G401 (cell line): ENCODE measurements around the gene AVPR2. TPM values are rescaled to one million over a fixed set of nuclear protein-coding genes. Genes with fewer than 3 reads are reported as not detected.

Experiments used
- DNase-seq: peaks from one replicate; pipeline ENCODE4 v3.0.0-alpha.2; 2015; ENCODE audit warnings: low spot score
- in situ Hi-C: cut with HindIII; loops from 2 replicates; pipeline ENCODE4 v1.10.0; 2016; ENCODE audit warnings: low sequenced_read_pairs, mixed read lengths
- total RNA-seq: library from RNA; depleted of rRNA; stranded (reverse); fragments of >200 nt; shearing (Covaris generic); gene quantifications from 2 replicates; pipeline ENCODE4 v1.2.3, GENCODE V29; 2014

Gene AVPR2
- total RNA-seq, 1 experiment from 2014 or later, result not detected

DNA sequence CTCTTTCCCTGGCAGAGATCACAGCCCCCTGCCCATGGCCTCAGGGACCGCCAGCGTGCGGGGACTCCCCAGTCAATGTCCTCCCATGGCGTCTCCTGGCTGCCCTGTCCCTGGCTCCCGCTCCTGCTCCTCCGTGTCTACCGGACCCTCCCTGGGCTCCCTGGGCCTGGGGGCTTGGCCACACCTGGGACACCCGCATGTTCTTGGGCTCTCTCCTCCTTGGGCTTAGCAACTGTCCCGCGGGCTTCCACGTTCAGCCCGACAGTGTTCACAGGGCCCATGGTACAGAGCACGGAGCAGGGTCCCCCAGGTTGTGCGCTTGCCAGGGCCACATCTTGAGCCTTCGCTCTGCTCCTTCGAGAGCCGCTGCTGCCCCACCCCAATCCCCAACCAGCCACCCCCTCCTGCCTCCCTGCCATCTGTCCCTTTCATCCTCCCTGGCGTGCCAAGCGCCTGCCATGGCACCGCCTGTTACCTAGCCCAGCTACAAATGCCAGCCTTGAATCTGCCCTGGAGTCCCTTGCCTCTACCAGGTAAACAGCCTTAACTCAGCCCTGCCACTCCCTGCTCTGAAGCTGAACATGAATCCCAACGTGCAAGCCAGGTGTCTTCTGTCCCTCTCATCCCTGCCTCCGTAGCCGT lies 3.9 kb downstream of the AVPR2 start:
- in situ Hi-C loops, result no loop called here

GRCh38 chrX:153909024-153909979 lies 4.8 kb downstream of the AVPR2 start:
- peak; percentile 78 for DNase-seq
- in situ Hi-C loops, result no loop called here

More for the DNA sequence above, 3.9 kb downstream of the AVPR2 start:
- peak; percentile 85 for DNase-seq

DNA sequence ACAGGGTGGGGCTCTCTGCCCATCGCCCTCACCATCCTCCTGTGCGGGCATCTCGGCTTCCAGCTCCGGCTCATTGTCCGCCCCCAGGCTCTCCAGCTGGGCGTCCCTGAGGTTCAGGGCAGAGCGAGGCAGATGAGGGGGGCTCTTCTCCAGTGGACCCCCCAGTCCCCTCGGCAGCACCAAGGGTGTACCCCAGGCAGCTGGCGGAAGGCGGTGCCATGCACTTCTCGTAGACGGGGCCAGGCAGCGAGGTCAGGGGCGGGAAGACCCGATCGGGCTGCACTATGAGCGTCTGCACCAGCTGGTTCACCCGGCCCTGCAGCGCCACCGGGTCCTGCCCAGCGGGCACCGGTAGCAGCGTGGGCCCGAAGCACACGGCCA lies 5.5 kb downstream of the AVPR2 start:
- in situ Hi-C loops, result no loop called here

DNA sequence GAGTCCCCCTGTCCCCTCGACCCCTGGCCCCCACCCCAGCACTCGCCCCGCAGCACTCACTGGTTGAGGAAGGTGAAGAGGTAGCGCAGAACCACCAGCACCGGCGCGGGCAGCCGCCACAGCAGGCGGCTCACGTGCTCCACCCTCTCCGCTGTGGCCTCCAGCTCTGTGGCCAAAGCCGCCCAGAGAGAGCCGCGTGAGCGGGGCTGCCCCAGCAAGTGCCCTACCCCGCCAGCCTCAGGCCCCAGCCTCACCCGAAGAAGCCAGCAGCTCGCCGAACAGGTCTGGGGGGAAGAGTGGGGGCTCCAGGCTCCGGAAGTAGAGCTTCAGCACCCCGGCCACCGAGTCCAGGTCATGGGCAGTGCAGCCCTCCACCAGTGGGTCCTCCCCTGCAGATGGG lies 6.0 kb downstream of the AVPR2 start:
- in situ Hi-C loops, result no loop called here
- no peak for DNase-seq

More for the DNA sequence above, 5.5 kb downstream of the AVPR2 start:
- no peak for DNase-seq

DNA sequence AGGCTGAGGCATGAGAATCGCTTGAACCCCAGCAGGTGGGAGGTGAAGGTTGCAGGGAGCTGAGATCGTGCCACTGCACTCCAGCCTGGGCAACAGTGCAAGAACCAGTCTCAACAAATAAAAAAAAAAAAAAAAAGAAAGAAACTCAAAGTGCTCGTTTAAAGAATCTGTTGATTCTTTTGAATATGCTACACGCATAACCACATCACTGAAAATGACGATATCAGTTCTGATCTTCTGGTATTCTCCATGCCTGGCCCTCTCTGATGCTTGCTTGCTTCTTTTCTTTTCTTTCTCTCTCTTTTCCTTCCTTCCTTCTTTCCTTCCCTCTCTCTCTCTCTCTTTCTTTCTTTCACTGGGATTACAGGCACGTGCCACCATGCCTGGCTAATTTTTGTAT lies 7.3 kb downstream of the AVPR2 start:
- in situ Hi-C loops, result no loop called here
- no peak for DNase-seq

DNA sequence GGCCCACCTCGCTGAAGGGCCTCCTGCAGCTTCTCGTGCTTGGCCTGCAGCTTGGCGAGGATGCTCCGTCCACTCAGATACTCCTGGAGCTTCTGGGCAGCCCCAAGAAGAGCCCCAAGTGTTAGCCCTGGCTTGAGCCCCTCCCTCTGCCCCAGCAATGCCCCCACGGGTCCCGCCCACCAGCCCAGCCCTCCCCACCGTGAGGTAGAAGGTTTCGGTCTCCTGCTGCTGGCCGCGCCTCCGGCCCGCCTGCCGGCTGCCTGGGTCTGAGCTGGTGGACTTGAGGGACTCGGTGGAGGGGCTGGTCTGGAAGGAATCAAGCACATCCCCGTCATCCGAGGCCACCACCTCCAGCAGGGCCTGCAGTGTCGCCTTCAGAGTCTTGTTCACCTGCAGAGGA lies 8.7 kb downstream of the AVPR2 start:
- no peak for DNase-seq
- in situ Hi-C loops, result no loop called here

DNA sequence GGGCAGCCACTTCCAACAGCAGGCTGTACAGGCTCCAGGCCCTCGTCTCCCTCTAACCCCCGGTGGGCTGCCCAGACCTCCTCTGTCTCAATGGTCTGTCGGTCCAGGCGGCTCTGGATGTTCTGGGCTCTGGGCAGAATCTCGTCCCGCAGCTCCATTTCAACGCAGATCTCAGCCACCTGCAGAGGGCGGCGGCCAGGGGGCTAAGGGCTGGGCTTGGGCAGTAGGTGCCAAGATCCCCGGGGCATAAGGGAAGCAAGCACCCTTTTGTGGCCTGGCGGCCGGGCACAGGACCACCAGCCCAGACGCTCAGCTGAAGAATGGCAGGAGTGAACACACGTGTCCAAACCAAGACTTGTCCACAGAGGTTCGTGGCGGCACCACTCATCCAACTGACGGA lies 9.2 kb downstream of the AVPR2 start:
- no peak for DNase-seq
- in situ Hi-C loops, result no loop called here

GRCh38 chrX:153917869-153918268 lies 13.4 kb downstream of the AVPR2 start:
- in situ Hi-C loops, result no loop called here
- no peak for DNase-seq

DNA sequence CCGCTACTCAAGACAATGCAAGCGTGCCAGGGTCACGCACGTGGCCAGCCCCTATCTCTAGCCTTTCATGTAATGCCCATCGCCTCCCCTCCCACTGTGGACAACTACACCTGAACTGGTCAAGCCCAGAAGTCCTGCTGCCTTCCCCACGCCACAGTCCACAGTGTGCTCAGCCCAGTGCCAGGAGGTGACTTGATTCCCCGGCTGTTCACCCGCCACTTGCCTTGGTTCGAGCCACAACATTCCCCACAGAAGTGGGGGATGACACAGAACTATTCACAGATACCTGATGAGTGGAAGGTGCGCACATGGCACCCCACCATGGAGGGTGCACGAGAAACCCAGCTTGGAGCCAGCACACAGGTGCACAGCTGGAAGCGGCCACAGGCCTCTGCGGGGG lies 14.8 kb downstream of the AVPR2 start:
- in situ Hi-C loops, result no loop called here
- DNase-seq, result no peak

- no peak for DNase-seq
- in situ Hi-C loops, result no loop called here
Measured at GRCh38 chrX:153920546-153920945, 16.1 kb downstream of the AVPR2 start.

DNA sequence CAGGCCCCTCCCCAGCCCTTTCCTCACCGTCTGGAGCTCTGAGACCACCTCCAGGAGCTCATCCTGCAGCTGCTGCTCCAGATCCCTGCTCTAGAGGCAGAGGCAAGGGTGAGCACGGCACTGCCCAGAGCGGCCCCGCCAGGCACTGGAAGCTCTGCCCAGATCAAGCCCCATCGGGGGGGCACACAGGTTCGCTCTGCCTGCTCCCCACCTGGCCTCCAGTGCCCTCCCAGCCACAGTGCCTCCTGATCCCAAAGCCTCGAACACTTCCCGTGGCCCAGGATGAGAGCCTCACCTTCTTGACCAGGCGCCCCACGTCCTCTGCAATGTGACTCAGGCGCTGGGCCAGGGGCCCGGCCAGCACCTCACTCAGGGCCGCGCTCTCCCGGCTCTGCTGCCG lies 16.6 kb downstream of the AVPR2 start:
- in situ Hi-C loops, result no loop called here
- no peak for DNase-seq

DNA sequence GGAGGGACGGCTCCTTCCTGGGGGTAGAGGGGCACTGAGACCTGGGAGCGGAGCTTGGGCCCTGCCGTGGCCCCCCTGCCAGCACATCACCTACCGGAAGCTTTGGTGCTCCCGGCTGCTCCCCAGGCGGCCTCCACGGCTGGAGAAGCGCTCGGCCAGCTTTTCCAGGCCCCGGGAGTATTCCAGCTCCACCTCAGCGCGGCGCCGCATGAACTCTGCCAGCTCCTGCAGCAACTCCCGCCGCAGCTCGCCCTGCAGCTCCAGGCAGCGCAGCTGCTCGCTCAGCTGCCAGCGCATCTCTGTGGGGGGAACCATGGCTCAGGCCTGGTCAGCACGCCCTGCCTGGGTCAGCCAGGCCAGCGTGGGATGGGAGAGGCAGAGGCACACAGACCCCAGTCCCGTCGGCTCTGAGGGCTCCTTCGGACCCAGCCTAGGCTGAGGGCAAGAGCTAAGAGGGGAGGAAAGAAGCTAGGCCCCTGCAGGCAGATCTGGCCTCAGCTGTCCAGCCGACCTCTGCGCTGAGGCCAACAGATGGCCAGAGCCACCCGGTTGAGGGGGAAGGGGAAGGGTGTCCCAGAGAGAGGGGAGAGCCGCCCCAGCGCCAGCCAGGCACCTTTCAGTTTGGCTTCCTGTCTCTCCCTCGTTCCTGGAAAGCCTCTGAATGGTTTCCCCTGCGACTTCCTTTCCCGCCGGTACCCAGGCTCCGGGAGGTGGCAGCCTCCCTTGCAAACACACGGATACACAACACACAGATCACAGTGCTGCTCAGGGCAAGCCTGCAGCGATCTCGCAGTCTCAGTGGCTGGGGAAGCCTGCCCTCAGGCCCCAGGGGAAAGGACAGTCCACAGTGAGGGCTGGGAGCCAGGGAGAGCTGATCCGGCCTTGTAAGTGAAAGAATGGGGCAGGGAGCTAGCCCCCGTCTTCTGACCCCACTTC lies 17.3 kb downstream of the AVPR2 start:
- in situ Hi-C loops, result no loop called here

DNA sequence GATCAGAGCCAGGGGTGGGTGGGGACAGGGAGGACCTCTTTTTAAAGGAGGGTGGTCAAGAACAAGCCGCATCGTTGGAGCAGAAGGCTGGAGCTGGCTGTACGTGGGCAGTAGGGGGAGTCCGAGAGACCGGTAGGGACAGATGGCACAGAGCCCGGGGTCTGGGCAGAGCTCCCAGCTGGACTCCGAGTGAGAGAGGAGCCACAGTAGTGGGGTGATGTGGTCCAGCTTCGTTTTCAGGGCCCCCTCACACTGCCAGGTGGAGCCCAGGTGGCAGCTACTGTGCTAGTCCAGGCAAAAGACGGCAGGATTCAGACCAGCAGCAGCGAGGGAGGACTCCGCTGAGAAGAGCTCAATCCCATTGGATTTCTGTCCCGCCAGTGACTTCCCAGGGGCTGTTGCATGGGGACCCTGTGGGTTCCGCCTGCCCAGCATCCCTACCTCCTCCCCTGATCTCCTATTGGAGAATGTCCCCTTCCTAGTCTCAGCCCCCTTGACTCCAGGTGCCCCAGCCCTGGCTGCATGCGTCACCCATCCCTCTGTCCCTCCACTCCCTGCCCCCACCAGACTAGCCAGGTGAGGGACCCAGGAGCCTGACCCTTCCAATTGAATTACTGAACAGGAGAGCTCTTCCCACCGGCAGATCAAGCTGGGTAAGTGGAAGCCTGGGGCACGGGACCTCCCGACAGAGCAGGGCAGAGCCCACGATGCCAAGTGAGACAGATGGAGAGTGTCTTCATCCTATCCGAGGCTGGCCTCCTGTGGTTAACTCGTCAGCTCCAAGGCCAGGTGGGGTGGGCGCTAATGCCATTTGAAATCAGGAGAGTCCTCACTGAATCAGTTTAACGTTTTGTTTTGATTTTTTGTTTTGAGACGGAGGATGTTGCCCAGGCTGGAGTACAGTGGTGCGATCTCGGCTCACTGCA lies 18.7 kb downstream of the AVPR2 start:
- DNase-seq, result peak; percentile 86

More for the DNA sequence above, 17.3 kb downstream of the AVPR2 start:
- DNase-seq, result no peak

GRCh38 chrX:153924149-153924861 lies 19.8 kb downstream of the AVPR2 start:
- no peak for DNase-seq
- in situ Hi-C loops, result no loop called here

More for the DNA sequence above, 18.7 kb downstream of the AVPR2 start:
- in situ Hi-C loops, result no loop called here

DNA sequence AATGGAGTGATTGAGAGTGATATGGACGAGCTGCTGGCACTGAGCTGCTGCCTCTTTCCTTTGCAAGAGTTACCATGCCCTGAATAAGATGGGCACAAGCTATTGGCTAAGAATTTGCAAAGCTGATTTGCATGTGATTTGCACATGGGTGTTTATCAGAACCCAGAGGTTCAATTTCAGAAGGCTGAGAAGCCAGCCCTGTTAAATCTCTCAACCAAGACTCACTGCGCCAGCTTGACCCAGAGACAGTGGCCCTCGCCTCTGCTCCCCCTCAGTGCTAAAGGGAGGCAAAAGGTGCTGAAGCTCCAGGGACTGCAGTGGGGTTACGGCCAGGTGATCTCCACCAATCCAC lies 20.9 kb downstream of the AVPR2 start:
- in situ Hi-C loops, result no loop called here
- DNase-seq, result no peak

GRCh38 chrX:153925739-153926551 lies 21.5 kb downstream of the AVPR2 start, which contains the start of gene ARHGAP4:
TSS of gene ARHGAP4 (minus strand) at chrX:153926264. CDS start at chrX:153926202, 62 bp downstream.
- no peak for DNase-seq
- in situ Hi-C loops, result no loop called here

GRCh38 chrX:153926552-153926857 lies 22.0 kb downstream of the AVPR2 start:
- DNase-seq, result no peak
- in situ Hi-C loops, result no loop called here
